Neural cell (in vitro differentiated cells): ENCODE measurements around the gene ATF6. TPM values are rescaled to one million over a fixed set of nuclear protein-coding genes. Genes with fewer than 3 reads are reported as not detected.

Experiments
- H2AFZ ChIP-seq: fragments of 200-600, 300-800 bp; sonication (generic), shearing (Covaris generic); 2 replicates; pipeline ENCODE4 v1.6.0; 2014; ENCODE audit warnings: low read depth, mild to moderate bottlenecking, antibody characterized with exemption, low read length, moderate library complexity
- H3F3A ChIP-seq: fragments of 200-600 bp; shearing (Covaris generic); 2 replicates; pipeline ENCODE4 v1.6.1; 2016; ENCODE audit warnings: mild to moderate bottlenecking, moderate library complexity, mixed read lengths, antibody characterized with exemption, low read length; ENCODE audit not compliant: insufficient read depth, poor library complexity, severe bottlenecking
- H3K27ac ChIP-seq: fragments of 200-600, 300-800 bp; sonication (generic), shearing (Covaris generic); 2 replicates; pipeline ENCODE4 v1.5.1; 2014; ENCODE audit warnings: mild to moderate bottlenecking, low read length, moderate library complexity
- H3K27me3 ChIP-seq: fragments of 300-800, 200-600 bp; sonication (generic), shearing (Covaris generic); 2 replicates; pipeline ENCODE4 v1.6.0; 2014; ENCODE audit warnings: mild to moderate bottlenecking, low read depth, low read length, moderate library complexity; ENCODE audit not compliant: insufficient read depth
- H3K36me3 ChIP-seq: fragments of 300-800, 200-600 bp; sonication (generic), shearing (Covaris generic); 2 replicates; pipeline ENCODE4 v1.5.1; 2014; ENCODE audit warnings: mild to moderate bottlenecking, antibody characterized with exemption, low read length, moderate library complexity; ENCODE audit not compliant: insufficient read depth
- H3K4me2 ChIP-seq: fragments of 300-800, 200-600 bp; sonication (generic), shearing (Covaris generic); 2 replicates; pipeline ENCODE4 v1.6.0; 2014; ENCODE audit warnings: mild to moderate bottlenecking, low read length
- H3K4me3 ChIP-seq: fragments of 300-800, 200-600 bp; sonication (generic), shearing (Covaris generic); 2 replicates; pipeline ENCODE4 v1.5.1; 2014; ENCODE audit warnings: mild to moderate bottlenecking, low read length, moderate library complexity
- H3K79me2 ChIP-seq: fragments of 200-600 bp; shearing (Covaris generic); replicated peaks from 2 replicates; pipeline ENCODE4 v1.6.0; 2014; ENCODE audit warnings: mild to moderate bottlenecking, low read length, moderate library complexity; ENCODE audit not compliant: insufficient read depth
- H3K9ac ChIP-seq: fragments of 300-800, 200-600 bp; sonication (generic), shearing (Covaris generic); 2 replicates; pipeline ENCODE4 v1.6.1; 2016; ENCODE audit warnings: mild to moderate bottlenecking, low read length, mixed read lengths
- H3K9me2 ChIP-seq: fragments of 200-600 bp; shearing (Covaris generic); 2 replicates; pipeline ENCODE4 v1.6.1; 2016; ENCODE audit warnings: mild to moderate bottlenecking, low read length, mixed read lengths; ENCODE audit not compliant: insufficient read depth
- H3K9me3 ChIP-seq: fragments of 200-600, 300-800 bp; sonication (generic), shearing (Covaris generic); 2 replicates; pipeline ENCODE4 v1.6.1; 2016; ENCODE audit warnings: mild to moderate bottlenecking, mixed run types, low read length, moderate library complexity, mixed read lengths
- H4K20me1 ChIP-seq: fragments of 200-600 bp; shearing (Covaris generic); 2 replicates; pipeline ENCODE4 v1.6.1; 2016; ENCODE audit warnings: mild to moderate bottlenecking, mixed run types; ENCODE audit not compliant: insufficient read depth
- CTCF ChIP-seq: fragments of 450-650 bp; IDR thresholded peaks from 2 replicates; pipeline ENCODE4 v1.5.1; 2014; ENCODE audit warnings: antibody characterized with exemption, mild to moderate bottlenecking, moderate library complexity; ENCODE audit not compliant: poor library complexity, severe bottlenecking
- EP300 ChIP-seq: fragments of 450-650 bp; conservative IDR thresholded peaks from 2 replicates; pipeline ENCODE4 v1.6.1; 2014; ENCODE audit warnings: antibody characterized with exemption, mild to moderate bottlenecking, moderate library complexity; ENCODE audit not compliant: poor library complexity, severe bottlenecking
- EZH2 ChIP-seq: fragments of 200-600, 300-800 bp; shearing (Covaris generic), sonication (generic); IDR thresholded peaks from 2 replicates; pipeline ENCODE4 v1.6.1; 2014; ENCODE audit warnings: antibody characterized with exemption, low read length, borderline replicate concordance, mild to moderate bottlenecking; ENCODE audit not compliant: insufficient read depth, poor library complexity, severe bottlenecking
- MXI1 ChIP-seq: fragments of 450-650 bp; conservative IDR thresholded peaks from 2 replicates; pipeline ENCODE4 v1.6.1; 2014; ENCODE audit warnings: antibody characterized with exemption, mild to moderate bottlenecking; ENCODE audit not compliant: poor library complexity, severe bottlenecking
- POLR2AphosphoS5 ChIP-seq: IDR thresholded peaks from 2 replicates; pipeline ENCODE4 v1.6.1; 2012
- RAD21 ChIP-seq: fragments of 450-650 bp; conservative IDR thresholded peaks from 2 replicates; pipeline ENCODE4 v1.6.1; 2014; ENCODE audit warnings: antibody characterized with exemption, mild to moderate bottlenecking, moderate library complexity
- REST ChIP-seq: IDR thresholded peaks from 2 replicates; pipeline ENCODE4 v1.6.1; 2012; ENCODE audit warnings: borderline replicate concordance
- SMC3 ChIP-seq: fragments of 450-650 bp; conservative IDR thresholded peaks from 2 replicates; pipeline ENCODE4 v1.6.1; 2014; ENCODE audit warnings: antibody characterized with exemption, mild to moderate bottlenecking, moderate library complexity; ENCODE audit not compliant: poor library complexity
- TAF1 ChIP-seq: IDR thresholded peaks from 2 replicates; pipeline ENCODE4 v1.6.1; 2012; ENCODE audit warnings: low read depth
- polyA plus RNA-seq: library from polyadenylated mRNA; depleted of rRNA; stranded (reverse); fragments of >200 nt; gene quantifications from 2 replicates; pipeline ENCODE4 v1.2.3, GENCODE V29; 2014

ATF6 gene
- polyA plus RNA-seq, 1 donor from 2014 or later, result 16.6 TPM

GRCh38 chr1:161864577-161864976 lies 98.5 kb downstream of the ATF6 start:
- H4K20me1 ChIP-seq, result no peaks in the 10 kb centered on the region
- H3K4me2 ChIP-seq, result no peak overlapping the region
- no peaks in the 10 kb centered on the region for H3K79me2 ChIP-seq
- no peak overlapping the region for H3K27ac ChIP-seq
- H2AFZ ChIP-seq, result no peak overlapping the region
- H3K36me3 ChIP-seq, result peaks cover 3% of the 10 kb centered on the region
- no peaks in the 10 kb centered on the region for H3K9me2 ChIP-seq
- no peaks in the 10 kb centered on the region for H3K27me3 ChIP-seq
- no peak overlapping the region for H3K9ac ChIP-seq
- H3K9me3 ChIP-seq, result no peaks in the 10 kb centered on the region
- no peaks in the 10 kb centered on the region for H3F3A ChIP-seq
- no peak overlapping the region for H3K4me3 ChIP-seq
- TF ChIP-seq CTCF, result no peak
- TF ChIP-seq SMC3, result no peak
- no peak for TF ChIP-seq REST
- TF ChIP-seq TAF1, result no peak
- no peak for TF ChIP-seq EP300
- no peak for TF ChIP-seq POLR2AphosphoS5
- TF ChIP-seq MXI1, result no peak
- no peak for TF ChIP-seq RAD21
- no peak for TF ChIP-seq EZH2

GRCh38 chr1:161866241-161866640 lies 100.1 kb downstream of the ATF6 start:
- H3K9me2 ChIP-seq, result no peaks in the 10 kb centered on the region

More at GRCh38 chr1:161866241-161866640, 100.1 kb downstream of the ATF6 start:
- no peak overlapping the region for H3K4me2 ChIP-seq
- no peak overlapping the region for H3K4me3 ChIP-seq
- H3K36me3 ChIP-seq, result no peaks in the 10 kb centered on the region
- no peak overlapping the region for H2AFZ ChIP-seq
- no peaks in the 10 kb centered on the region for H3K27me3 ChIP-seq
- H3K79me2 ChIP-seq, result no peaks in the 10 kb centered on the region
- no peak overlapping the region for H3K27ac ChIP-seq
- no peak overlapping the region for H3K9ac ChIP-seq
- H3K9me3 ChIP-seq, result no peaks in the 10 kb centered on the region
- TF ChIP-seq POLR2AphosphoS5, result no peak
- TF ChIP-seq CTCF, result no peak
- TF ChIP-seq TAF1, result no peak
- no peak for TF ChIP-seq REST
- TF ChIP-seq EZH2, result no peak
- no peak for TF ChIP-seq MXI1
- TF ChIP-seq EP300, result no peak
- TF ChIP-seq SMC3, result no peak
- no peak for TF ChIP-seq RAD21
- H3F3A ChIP-seq, result no peaks in the 10 kb centered on the region
- no peaks in the 10 kb centered on the region for H4K20me1 ChIP-seq
